Hepatic stellate cell (primary cell): ENCODE data around the gene GABRA4.
A peak's percentile ranks its signal among the peaks of the same experiment; 100 is the strongest.

Experiments used
- DNase-seq: peaks from one replicate; pipeline ENCODE4 v3.0.0; 2011; ENCODE audit warnings: low spot score

Gene GABRA4

DNA sequence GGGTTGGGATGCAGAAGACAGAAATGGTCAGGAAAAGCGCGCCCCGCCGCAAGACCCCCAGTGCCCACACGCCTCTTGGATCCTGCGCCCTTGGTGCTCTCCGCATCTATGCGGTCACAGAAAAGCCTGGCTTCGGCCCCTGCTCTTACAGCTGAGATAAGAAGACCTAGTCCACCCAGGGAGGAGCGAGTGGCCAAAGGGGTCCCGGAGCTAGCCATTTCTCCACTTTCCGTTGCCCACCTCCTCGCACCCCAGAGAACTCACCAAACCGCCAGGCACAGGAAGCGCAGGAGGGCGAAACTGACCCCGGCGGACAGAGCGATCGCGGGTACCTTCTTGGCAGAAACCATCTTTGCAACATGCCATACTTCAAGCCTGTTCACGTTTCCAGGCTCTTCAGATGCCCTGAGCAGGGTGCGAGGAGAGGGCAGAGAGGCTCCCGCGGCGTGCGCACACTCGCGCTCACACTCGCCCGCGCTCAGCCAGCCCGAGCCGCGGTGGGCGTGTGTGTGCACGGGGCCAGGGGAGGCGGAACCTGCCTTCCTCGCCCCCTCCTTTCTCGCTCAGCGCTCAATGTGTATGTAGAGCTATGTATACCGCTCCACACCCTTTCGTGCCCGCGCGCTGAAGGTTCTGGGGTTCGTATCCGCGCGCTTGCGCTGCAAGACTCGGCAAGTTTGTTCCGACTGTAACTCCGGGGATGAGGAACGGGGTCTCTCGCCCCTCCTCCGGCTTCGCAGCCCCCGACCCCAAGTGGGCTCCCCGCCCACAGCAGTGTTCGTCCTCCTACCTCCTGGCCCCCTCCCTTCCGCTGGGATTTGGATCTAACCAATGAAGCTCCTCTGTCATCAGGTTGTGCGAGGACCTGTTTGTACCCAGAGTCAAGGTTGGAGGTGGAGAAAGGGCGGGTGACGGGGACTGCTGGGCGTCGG lies at the start of gene GABRA4:
GABRA4 (minus strand) TSS at position 507 of the 932 bp plus-strand sequence; CDS start at position 350, 157 bp downstream.
- peak; percentile 18 for DNase-seq

DNA sequence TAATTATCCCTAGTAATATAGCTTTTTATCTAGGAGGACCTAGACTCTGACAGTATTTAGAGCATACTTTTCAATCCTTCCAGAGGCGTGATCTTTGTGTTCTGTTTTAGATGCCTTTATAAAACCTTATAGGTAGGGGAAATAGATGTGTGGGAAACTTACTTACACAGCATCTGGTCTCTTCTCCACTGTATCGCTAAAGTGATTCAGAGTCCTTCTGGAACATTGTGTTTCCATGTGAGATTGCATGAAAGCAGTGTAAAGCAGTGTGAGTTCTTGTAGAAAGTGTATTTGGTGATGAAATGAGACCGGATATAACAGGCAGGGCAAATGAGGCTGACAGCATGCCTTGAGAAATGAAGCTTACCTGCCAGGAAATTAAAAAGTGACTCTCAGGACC lies 47.4 kb upstream of the GABRA4 start:
- no peak for DNase-seq

DNA sequence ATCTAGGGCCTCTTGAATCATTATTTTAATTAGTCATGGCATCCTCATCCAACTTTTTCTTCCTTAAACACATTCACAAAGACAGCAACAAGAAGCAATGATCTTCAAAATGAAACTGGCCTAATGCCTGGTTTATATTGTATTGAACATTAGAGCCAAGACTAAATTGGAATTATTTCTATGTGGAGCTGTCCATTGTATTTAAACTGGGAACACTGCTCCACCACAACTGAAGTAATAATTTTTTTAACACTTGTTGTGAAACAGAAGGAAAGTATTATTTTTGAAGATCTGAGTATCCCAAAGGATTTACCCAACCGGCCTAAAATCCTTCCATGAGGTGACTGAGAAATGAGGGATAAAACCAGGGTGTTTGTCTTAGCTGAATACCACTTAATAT lies 44.9 kb upstream of the GABRA4 start:
- DNase-seq = no peak

DNA sequence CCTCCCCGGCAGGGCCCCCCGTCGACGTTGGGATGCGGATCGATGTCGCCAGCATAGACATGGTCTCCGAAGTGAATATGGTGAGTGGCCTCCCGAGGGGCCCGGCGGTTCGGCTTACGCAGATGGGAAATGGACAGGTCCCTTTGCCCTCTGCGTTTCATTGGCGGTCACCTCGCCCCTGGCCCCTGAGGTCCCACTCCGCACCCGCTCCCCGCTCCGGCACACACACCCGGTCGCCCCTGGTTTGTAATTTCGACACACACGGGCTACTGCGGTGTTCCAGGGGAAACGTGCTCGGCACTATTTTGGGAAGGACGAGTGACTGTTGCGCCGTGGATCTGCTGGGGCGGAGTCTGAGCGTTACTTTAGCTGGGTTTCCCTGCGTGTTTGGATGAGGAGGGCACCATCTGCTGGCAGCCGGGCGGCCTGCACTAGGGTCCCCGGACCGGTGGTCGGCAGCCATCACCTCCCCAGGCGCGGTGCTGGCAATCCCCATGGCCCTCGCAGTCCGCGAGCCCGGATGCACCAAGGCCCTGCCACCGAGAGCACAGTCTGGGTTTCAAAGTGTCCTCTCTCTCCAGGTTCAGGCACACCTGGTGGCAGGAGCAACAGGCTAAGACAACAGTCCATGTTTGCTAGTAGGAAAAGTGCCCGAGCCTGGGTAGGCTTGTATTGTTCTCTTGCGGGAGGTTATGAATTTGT lies 39.2 kb upstream of the GABRA4 start:
- DNase-seq = peak; percentile 70

DNA sequence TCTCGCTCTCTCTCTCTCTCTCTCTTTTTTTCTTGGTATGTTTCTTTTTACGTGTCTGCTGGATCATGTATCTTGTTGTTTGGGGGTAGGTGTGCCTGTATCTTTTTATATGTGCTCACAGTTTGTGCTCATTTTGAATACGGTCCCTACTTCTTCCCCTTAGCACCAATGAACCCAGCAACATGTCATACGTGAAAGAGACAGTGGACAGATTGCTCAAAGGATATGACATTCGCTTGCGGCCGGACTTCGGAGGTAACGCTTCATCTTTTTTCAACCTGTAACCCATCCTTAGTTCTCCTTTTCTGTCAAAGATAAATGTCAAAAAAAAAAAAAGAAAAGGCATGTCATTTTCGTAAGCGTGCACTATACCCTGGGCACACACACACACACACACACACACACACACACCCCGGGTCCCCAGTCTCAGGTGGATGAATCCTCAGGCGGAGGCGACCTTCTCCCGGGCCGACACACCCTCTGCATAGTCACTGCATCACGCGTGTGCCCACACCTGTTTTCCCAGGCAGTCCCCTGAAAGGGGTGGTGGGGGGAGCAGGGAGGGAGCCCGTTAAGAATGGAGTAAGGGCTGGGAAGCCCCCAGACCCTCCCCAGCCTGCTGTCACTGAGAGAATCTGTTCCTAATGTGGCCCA lies 38.5 kb upstream of the GABRA4 start:
- DNase-seq = no peak

DNA sequence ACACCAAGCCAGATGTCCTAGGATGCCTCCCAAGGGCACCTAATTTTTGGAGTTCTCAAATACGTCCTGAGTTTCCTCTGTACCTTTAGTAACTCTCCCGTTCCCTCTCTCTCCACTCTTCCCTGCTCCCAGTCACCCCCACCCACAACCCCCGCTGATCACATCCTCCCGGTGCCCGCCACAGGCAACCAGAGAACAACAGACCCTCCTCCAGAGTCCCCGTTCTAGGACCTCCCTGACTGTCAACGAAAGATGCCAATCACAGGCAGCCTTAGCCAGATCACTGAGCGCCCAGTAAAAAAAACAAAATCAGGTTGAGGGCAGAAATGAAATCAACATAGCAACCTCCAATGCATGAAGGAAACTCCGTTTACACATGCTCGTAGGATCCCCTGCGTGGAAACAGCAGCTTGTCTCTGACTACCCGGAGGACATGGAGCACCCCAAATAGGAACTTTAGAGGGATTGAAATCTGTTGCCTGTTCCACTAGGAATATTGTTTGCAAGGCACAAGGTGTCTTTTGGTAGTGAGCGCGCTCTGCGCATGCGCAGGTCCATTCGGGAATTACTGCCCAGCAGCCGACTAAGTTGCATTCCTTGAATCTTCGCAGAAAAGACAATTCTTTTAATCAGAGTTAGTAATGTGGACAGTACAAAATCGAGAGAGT lies 37.8 kb upstream of the GABRA4 start, which contains the start of gene GABRB1:
GABRB1 (plus strand) TSS at position 557 of the 668 bp plus-strand sequence.
- peak; percentile 45 for DNase-seq

DNA sequence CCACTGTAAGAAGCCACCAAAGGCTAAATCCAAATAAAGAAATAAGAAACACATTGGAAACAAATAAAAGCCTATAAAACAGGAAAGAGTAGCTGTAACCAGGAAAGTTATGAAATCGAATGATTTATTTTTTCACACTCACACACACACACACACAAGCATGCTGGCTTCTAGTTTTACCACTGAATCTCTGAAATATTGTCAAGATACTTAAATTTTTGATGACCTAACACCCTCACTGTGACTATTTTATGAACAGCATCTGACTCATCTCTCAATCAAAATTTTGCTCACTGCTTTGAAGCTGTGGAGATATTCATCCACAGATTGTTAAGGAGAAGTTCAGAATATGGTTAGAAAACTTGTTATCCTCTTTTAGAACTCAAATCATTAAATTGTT lies 24.1 kb upstream of the GABRA4 start:
- no peak for DNase-seq

DNA sequence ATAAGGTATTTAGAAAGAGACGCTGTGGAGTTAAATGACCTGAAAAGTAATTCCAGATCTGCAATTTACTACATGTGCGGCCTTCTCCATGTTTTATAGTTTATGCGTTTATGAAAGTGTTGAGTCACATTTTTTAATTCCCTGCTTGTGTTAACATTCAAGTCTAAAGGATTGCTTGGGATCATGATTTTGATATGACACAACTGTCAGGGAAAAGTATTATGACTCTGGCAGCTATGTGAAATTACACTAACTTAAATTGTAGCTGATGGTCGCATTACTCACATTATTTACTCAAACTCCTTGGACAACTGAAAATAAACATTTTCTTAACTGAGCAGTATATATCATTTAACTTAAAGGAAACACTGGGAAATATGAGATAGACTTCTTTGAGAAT lies 23.7 kb upstream of the GABRA4 start:
- DNase-seq = no peak

DNA sequence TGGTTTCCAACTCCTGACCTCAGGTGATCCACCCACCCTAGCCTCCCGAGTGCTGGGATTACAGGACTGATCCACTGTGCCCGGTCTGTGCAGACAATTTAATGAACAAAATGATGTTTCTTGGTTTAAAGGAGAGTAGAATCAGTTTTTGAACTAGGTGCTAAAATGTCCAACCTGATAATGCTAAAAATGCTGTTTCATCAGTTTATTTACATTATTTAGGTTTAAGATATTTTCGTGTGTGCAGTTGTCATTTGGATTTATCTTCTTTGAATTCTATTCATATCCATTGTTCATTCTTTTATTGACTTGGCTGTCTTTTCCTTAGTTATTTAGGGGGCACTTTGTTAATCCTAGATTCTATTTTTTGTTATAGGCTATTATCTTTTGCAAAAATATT lies 20.0 kb upstream of the GABRA4 start:
- DNase-seq = no peak

DNA sequence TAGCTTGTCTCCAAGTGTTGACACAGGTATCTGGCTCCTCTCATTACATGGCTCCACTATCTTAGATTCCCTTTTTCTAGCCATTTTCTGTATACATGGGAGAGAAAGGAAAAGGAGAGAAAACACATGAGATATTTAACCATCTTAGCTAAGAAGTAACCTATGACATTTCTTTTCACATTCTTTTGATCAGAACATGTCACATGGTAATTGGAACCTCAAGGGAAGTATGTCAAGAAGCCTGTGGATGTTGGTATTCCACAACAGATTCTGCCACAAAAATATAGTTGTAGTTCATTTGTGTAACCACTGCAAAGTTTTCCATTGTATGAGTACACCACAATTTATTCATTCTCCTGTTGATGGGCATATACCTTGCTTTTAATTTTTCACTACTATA lies 19.3 kb upstream of the GABRA4 start:
- no peak for DNase-seq

DNA sequence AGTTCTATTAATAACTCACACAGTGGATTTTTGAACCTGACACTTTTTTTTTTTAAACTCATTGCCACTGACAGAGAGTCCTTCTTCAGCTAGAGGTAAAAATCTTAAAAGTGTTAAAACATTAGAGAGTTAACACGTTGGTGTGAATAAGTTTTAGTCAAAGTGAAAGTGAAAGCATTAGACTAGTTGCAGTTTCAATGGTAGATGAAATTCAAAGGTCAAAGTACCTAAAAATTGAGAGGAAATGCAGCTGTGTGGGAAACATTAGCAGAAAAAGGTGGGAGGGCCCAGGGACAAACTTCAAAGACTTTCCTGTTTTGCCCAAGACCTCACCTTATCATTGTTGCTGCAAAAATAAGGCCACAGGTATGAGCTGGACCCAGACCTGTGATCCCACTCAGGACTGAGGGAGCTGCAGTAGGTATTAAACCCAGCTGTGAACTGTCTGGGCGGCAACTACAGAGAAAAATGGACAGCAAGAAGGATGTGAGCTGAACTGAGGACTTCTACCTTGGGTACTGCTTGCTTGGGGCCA lies 17.6 kb upstream of the GABRA4 start:
- no peak for DNase-seq

DNA sequence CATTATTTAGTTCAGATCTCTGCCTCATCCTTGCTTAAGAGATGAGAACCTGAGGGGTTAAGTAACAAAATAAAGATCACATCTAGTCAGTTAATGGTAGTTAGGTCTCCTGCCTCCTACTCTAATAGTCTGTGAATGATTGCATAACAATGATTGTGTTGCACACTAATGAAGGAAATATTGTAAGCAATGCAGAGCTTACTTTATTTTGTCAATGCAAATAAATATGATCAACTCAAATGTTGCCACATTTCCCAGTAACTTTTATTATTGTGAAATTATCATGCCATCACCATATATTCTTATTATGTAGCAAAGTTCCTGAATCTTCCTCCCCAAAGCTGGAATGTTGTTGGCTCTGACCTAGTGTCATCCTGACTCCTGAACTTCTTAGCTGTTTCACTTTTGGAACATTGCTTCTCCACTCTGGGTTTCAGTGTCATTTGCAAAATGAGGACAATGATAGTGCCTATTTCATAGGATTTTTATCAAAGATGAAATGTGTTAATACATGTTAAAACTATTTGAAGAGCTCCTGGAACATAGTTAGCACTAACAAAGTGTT lies 17.0 kb upstream of the GABRA4 start:
- no peak for DNase-seq

DNA sequence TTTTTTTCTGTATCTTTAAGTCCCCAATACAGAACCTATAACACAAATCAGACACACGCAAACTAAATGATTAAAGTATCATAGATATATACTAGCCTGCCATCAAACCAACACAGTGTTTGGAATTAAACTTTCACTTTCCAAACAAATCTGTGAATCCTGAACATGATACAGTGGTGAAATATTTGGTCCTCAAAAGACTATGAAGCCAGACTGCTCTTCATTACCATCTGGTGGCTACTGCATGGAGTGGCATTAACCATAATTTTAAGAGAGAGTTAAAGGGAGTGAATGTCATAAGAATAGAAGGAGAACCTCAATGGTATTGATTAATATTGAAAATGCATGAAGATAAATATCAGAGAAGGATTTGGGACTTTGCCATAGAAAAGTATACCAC lies 9.2 kb upstream of the GABRA4 start:
- DNase-seq = peak; percentile 56

DNA sequence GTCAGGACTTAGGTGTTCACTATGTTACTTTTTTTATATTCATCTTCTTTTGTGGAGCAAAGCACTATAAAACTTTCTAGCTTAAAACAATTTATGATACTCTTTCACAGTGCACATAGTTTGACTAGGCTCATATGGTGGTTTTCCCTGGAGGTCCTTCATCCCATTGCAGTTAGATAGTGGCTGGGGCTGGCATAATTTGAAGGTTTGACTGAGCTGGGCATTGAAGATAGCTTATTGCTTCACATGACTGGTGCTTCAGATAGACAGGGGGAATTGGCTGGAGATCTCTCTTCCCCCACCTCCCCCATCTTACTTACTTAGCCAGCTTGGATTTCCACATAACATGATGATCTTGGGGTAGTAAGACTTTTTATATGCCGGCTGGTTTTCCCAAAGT lies 7.0 kb upstream of the GABRA4 start:
- no peak for DNase-seq

DNA sequence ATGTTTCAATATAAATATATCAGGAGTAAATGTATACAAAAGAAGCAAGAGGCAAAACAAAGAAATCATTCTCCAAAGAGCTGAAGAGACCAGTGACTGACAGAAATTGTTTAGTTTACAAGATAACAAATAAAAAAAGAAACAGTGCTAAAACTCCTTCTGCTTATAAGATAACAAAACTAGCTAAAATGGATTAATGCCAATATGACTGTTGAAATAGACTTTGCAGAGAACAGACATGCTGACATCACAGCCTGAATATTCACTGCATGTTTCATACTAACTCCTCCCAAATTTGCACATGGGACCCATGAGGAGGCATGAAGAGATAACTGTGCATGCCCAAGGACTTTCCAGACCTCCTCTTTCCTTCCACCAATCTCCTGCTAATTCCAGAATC lies 6.2 kb upstream of the GABRA4 start:
- peak; percentile 32 for DNase-seq

DNA sequence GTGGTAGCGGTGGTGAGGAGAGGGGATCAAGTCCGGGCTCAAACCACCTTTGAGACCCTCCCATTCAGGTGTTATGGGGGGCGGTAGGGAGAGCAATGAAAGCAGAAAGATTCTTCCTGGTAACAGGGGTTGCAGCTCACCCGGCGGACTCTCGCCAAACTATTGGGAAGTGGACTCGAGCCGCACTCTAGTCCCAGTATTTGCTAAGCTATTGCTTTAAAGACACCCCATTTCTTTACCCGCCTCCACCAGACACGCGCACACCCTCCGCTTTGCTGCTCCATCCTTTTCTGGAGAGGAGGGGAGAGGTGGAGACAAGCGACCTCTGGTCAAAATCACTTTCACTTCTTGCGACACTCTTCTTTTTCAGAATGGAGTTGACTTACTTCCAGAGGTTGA lies 625 bp upstream of the GABRA4 start:
- DNase-seq = peak; percentile 36

DNA sequence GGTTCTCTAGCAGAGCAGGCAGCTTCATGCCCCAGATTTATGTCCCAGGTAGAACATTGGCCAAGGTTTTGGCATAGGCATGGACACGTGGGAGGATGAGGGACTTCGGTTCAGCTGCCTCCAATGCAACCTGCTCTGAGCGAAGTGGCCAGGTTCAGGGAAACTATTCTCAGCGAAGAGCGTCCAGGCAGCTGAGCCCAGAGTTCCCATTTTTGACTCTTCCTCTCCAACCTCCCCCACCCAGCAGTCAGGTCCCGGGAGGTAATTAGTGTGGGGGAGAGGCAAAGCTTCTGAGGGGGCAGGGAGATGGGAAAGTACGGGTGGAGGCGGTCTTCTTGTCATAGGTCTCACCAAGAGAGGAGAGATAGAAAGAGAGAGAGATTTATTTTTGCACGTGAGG lies 1.0 kb downstream of the GABRA4 start:
- no peak for DNase-seq

DNA sequence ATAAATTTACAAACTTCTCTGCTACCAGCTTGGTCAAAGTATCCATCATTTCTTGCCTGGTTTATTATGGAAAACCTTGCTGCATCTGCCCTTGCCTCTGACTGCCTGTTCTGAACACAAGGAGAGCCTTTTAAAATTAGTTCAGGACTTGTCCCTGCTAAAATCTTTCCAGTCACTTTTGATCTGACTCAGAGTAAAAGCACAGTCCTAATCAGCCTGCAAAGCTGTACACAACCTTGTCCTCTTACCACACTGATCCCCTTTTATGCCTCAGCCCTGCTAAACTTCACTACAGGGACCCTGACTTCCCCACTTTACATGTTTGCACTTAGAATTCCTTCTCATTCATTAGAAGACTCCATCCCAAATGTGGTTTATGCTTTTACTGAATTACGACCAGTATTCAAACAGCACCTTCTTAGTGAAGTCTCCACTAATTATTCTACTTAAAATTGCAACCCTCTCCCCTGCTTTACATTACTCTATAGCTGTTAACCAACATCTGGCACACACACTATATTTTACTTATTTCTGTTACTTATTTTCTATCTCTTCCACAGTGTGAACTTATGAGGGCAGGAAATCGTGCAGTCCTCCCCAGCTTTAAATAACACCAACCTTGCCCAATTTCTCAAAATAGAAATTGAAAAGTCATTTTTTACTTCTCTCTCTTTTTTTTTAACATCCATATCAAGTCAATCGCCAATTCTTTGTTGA lies 6.3 kb downstream of the GABRA4 start:
- no peak for DNase-seq

DNA sequence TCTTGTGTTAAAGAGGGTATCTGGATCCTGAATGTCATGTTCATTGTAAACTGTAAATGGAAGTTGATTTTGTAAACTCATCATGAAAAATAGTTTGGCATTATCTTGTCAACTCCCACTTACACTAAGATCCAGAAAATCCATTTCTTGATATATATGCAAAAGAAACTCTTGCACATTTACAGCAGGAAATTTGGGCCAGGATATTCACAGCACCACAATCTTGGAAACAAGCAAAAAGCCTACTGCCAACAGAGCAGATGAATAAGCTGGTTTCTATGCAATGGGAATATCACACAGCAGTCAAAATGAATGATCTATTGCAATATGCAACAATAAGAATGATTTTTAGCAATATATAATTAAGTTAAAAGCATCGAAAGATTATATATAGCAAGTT lies 8.6 kb downstream of the GABRA4 start:
- DNase-seq = no peak

DNA sequence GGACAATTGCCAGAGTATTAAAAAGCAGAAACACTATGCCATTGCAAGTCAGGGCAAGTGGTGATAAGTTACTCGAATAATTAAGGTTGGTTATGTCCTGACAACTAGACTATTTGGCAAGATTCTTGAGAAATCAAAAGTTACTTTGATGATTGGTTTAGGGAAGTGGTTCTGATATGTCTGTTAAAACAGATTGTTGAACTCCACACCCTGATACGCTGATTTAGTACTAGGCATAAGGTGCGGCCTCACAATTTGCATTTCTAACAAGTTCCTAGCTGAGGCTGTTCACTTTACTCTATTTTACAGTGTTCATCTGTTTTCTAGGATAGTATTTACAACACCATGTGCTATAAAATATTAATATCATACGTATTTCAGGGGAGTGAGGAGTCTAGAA lies 12.5 kb downstream of the GABRA4 start:
- DNase-seq = no peak

DNA sequence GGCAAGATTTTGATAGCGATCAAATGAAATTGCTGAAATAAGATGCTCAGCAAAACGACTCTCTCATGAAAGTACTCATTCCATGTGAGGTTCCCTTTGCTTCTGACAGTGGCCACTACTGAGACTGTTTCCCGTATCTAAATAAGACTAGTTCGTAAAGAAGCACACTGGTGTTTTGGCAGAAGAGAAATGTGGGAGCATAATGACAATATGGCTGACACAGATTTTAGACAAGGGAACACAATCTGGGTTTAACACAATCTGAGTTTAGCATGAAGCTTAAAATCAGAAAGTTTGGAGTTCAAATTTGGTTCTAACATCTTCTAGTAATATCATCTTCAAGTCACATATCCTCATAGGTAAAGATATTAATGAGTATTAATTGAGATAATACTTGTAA lies 13.7 kb downstream of the GABRA4 start:
- no peak for DNase-seq
